ENCODE results near the gene RAB23.
"Not testable (repeated sequence)": the region's sequence is repeated elsewhere in the genome, so short reads cannot be mapped to it uniquely, and the experiment has no call there.

Gene RAB23

GRCh38 chr6:57252975-57253374 lies 30.9 kb upstream of the RAB23 start:
- H3K4me1 ChIP-seq (ENCODE audit: insufficient read depth, insufficient read length), result no peaks in the 10 kb centered on the region
- H3K4me3 ChIP-seq (ENCODE audit: insufficient read length, low read depth), result no peak overlapping the region
- no peak overlapping the region for H3K9ac ChIP-seq (ENCODE audit: insufficient read length, low read depth)
- H3K27me3 ChIP-seq (ENCODE audit: insufficient read depth, insufficient read length), result no peaks in the 10 kb centered on the region
- DNase-seq (ENCODE audit: low read depth, low spot score), result no peak
- no peak for TF ChIP-seq YY1 (IDR thresholded peaks at IDR 0.05; ENCODE audit: insufficient read depth, insufficient read length)
- no peak for TF ChIP-seq ZNF274 (IDR thresholded peaks at IDR 0.05; ENCODE audit: low read depth, low read length)
- no peak for TF ChIP-seq SUZ12 (IDR thresholded peaks at IDR 0.05; ENCODE audit: extremely low read depth, insufficient read depth, insufficient read length)
- H3K36me3 ChIP-seq (ENCODE audit: insufficient read depth, insufficient read length, low read length), result no peaks in the 10 kb centered on the region
- H3K9me3 ChIP-seq (ENCODE audit: insufficient read depth, low read length), result no peaks in the 10 kb centered on the region

- Histone ChIP-seq H3K27me3 (ENCODE audit: insufficient read depth, insufficient read length) (no peaks in the 10 kb centered on the region), H3K9ac (ENCODE audit: insufficient read length, low read depth) (no peak overlapping the region), H3K36me3 (ENCODE audit: insufficient read depth, insufficient read length, low read length) (no peaks in the 10 kb centered on the region), H3K9me3 (ENCODE audit: insufficient read depth, low read length) (no peaks in the 10 kb centered on the region), H3K4me1 (ENCODE audit: insufficient read depth, insufficient read length) (no peaks in the 10 kb centered on the region), H3K4me3 (ENCODE audit: insufficient read length, low read depth) (no peak overlapping the region)
- TF ChIP-seq YY1 (IDR thresholded peaks at IDR 0.05; ENCODE audit: insufficient read depth, insufficient read length) (no peak), SUZ12 (IDR thresholded peaks at IDR 0.05; ENCODE audit: extremely low read depth, insufficient read depth, insufficient read length) (no peak), ZNF274 (IDR thresholded peaks at IDR 0.05; ENCODE audit: low read depth, low read length) (no peak)
- no peak for DNase-seq (ENCODE audit: low read depth, low spot score)
Observed at GRCh38 chr6:57252137-57252536, 30.0 kb upstream of the RAB23 start.

- no peaks in the 10 kb centered on the region for H3K36me3 ChIP-seq (ENCODE audit: insufficient read depth, insufficient read length, low read length)
- no peaks in the 10 kb centered on the region for H3K4me1 ChIP-seq (ENCODE audit: insufficient read depth, insufficient read length)
- H3K4me3 ChIP-seq (ENCODE audit: insufficient read length, low read depth), result no peak overlapping the region
- DNase-seq (ENCODE audit: low read depth, low spot score), result no peak
- no peak for TF ChIP-seq ZNF274 (IDR thresholded peaks at IDR 0.05; ENCODE audit: low read depth, low read length)
- TF ChIP-seq SUZ12 (IDR thresholded peaks at IDR 0.05; ENCODE audit: extremely low read depth, insufficient read depth, insufficient read length), result no peak
- no peak for TF ChIP-seq YY1 (IDR thresholded peaks at IDR 0.05; ENCODE audit: insufficient read depth, insufficient read length)
- no peaks in the 10 kb centered on the region for H3K9me3 ChIP-seq (ENCODE audit: insufficient read depth, low read length)
- H3K27me3 ChIP-seq (ENCODE audit: insufficient read depth, insufficient read length), result no peaks in the 10 kb centered on the region
- no peak overlapping the region for H3K9ac ChIP-seq (ENCODE audit: insufficient read length, low read depth)
Observed at GRCh38 chr6:57250348-57250747, 28.2 kb upstream of the RAB23 start.

- Histone ChIP-seq H3K9me3 (ENCODE audit: insufficient read depth, low read length) (no peaks in the 10 kb centered on the region), H3K4me3 (ENCODE audit: insufficient read length, low read depth) (no peak overlapping the region), H3K9ac (ENCODE audit: insufficient read length, low read depth) (no peak overlapping the region), H3K27me3 (ENCODE audit: insufficient read depth, insufficient read length) (no peaks in the 10 kb centered on the region), H3K4me1 (ENCODE audit: insufficient read depth, insufficient read length) (no peaks in the 10 kb centered on the region), H3K36me3 (ENCODE audit: insufficient read depth, insufficient read length, low read length) (no peaks in the 10 kb centered on the region)
- DNase-seq (ENCODE audit: low read depth, low spot score), result no peak
- TF ChIP-seq SUZ12 (IDR thresholded peaks at IDR 0.05; ENCODE audit: extremely low read depth, insufficient read depth, insufficient read length), result no peak
Observed at GRCh38 chr6:57248311-57248895, 26.3 kb upstream of the RAB23 start.

- Histone ChIP-seq H3K27me3 (ENCODE audit: insufficient read depth, insufficient read length) (no peaks in the 10 kb centered on the region), H3K9me3 (ENCODE audit: insufficient read depth, low read length) (no peaks in the 10 kb centered on the region), H3K36me3 (ENCODE audit: insufficient read depth, insufficient read length, low read length) (no peaks in the 10 kb centered on the region), H3K4me1 (ENCODE audit: insufficient read depth, insufficient read length) (no peaks in the 10 kb centered on the region), H3K9ac (ENCODE audit: insufficient read length, low read depth) (no peak overlapping the region), H3K4me3 (ENCODE audit: insufficient read length, low read depth) (no peak overlapping the region)
- no peak for TF ChIP-seq YY1 (IDR thresholded peaks at IDR 0.05; ENCODE audit: insufficient read depth, insufficient read length)
- no peak for DNase-seq (ENCODE audit: low read depth, low spot score)
Observed at GRCh38 chr6:57247603-57248002, 25.5 kb upstream of the RAB23 start.

- no peak for DNase-seq (ENCODE audit: low read depth, low spot score)
- Histone ChIP-seq H3K9ac (ENCODE audit: insufficient read length, low read depth) (no peak overlapping the region), H3K9me3 (ENCODE audit: insufficient read depth, low read length) (no peaks in the 10 kb centered on the region), H3K4me1 (ENCODE audit: insufficient read depth, insufficient read length) (no peaks in the 10 kb centered on the region), H3K36me3 (ENCODE audit: insufficient read depth, insufficient read length, low read length) (no peaks in the 10 kb centered on the region), H3K4me3 (ENCODE audit: insufficient read length, low read depth) (no peak overlapping the region), H3K27me3 (ENCODE audit: insufficient read depth, insufficient read length) (no peaks in the 10 kb centered on the region)
- TF ChIP-seq YY1 (IDR thresholded peaks at IDR 0.05; ENCODE audit: insufficient read depth, insufficient read length), result no peak
- TF ChIP-seq SUZ12 (IDR thresholded peaks at IDR 0.05; ENCODE audit: extremely low read depth, insufficient read depth, insufficient read length), result no peak
- TF ChIP-seq ZNF274 (IDR thresholded peaks at IDR 0.05; ENCODE audit: low read depth, low read length), result no peak
Observed at GRCh38 chr6:57246307-57246706, 24.2 kb upstream of the RAB23 start.

- H3K9me3 ChIP-seq (ENCODE audit: insufficient read depth, low read length), result no peaks in the 10 kb centered on the region
- TF ChIP-seq SUZ12 (IDR thresholded peaks at IDR 0.05; ENCODE audit: extremely low read depth, insufficient read depth, insufficient read length) (no peak), ZNF274 (IDR thresholded peaks at IDR 0.05; ENCODE audit: low read depth, low read length) (no peak), YY1 (IDR thresholded peaks at IDR 0.05; ENCODE audit: insufficient read depth, insufficient read length) (no peak)
- DNase-seq (ENCODE audit: low read depth, low spot score), result no peak
- H3K4me1 ChIP-seq (ENCODE audit: insufficient read depth, insufficient read length), result no peaks in the 10 kb centered on the region
- no peaks in the 10 kb centered on the region for H3K27me3 ChIP-seq (ENCODE audit: insufficient read depth, insufficient read length)
- no peak overlapping the region for H3K4me3 ChIP-seq (ENCODE audit: insufficient read length, low read depth)
- no peaks in the 10 kb centered on the region for H3K36me3 ChIP-seq (ENCODE audit: insufficient read depth, insufficient read length, low read length)
- H3K9ac ChIP-seq (ENCODE audit: insufficient read length, low read depth), result no peak overlapping the region
Observed at GRCh38 chr6:57243954-57244353, 21.8 kb upstream of the RAB23 start.

- H3K4me1 ChIP-seq (ENCODE audit: insufficient read depth, insufficient read length); H3K36me3 ChIP-seq (ENCODE audit: insufficient read depth, insufficient read length, low read length); H3K27me3 ChIP-seq (ENCODE audit: insufficient read depth, insufficient read length); DNase-seq (ENCODE audit: low read depth, low spot score); H3K4me3 ChIP-seq (ENCODE audit: insufficient read length, low read depth); H3K9ac ChIP-seq (ENCODE audit: insufficient read length, low read depth); H3K9me3 ChIP-seq (ENCODE audit: insufficient read depth, low read length): not testable (repeated sequence)
Observed at GRCh38 chr6:57243526-57243925, 21.4 kb upstream of the RAB23 start.
